Breast epithelium (tissue), 4 donors: ENCODE data around the gene CETP. TPM values are rescaled to one million over a fixed set of nuclear protein-coding genes. Genes with fewer than 3 reads are reported as not detected.
"Not testable (repeated sequence)": the region's sequence is repeated elsewhere in the genome, so short reads cannot be mapped to it uniquely, and the experiment has no call there.

Source experiments
- DNase-seq, 2 donors: peaks; one replicate each; pipeline ENCODE4 v3.0.0-alpha.2; 2019; ENCODE audit warnings: low spot score in 2 of 2
- H3K27ac ChIP-seq, 2 donors: fragments of 200-600 bp; sonication (generic) in 1 of 2; one replicate each; pipeline ENCODE4 v1.5.1; 2016 to 2019; ENCODE audit warnings: mild to moderate bottlenecking in 1 of 2
- H3K27me3 ChIP-seq, 2 donors: fragments of 200-600 bp; sonication (generic) in 1 of 2; one replicate each; pipeline versions ENCODE4 v1.5.1 to v1.6.0; 2017 to 2019; ENCODE audit warnings: control low read depth in 1 of 2, mild to moderate bottlenecking in 1 of 2
- H3K36me3 ChIP-seq: fragments of 200-600 bp; one replicate; pipeline ENCODE4 v1.5.1; 2019
- H3K4me1 ChIP-seq, 2 donors: fragments of 200-600 bp; sonication (generic); one replicate each; pipeline ENCODE4 v1.5.1; 2016 to 2019; ENCODE audit warnings: control low read depth in 1 of 2
- H3K4me3 ChIP-seq, 3 donors: fragments of 200-600 bp; sonication (generic); 1 replicate in 2 of 3; 2 replicates in 1 of 3; pipeline ENCODE4 v1.5.1; 2016 to 2019; ENCODE audit warnings: mild to moderate bottlenecking in 3 of 3, moderate library complexity in 2 of 3
- H3K9me3 ChIP-seq, 2 donors: fragments of 200-600 bp; sonication (generic) in 1 of 2; one replicate each; pipeline ENCODE4 v1.5.1; 2016 to 2019; ENCODE audit warnings: control low read depth in 1 of 2
- CTCF ChIP-seq, 3 donors: fragments of 450-650 bp; IDR thresholded peaks; one replicate each; pipeline ENCODE4 v1.5.1; 2016 to 2017; ENCODE audit warnings: antibody characterized with exemption in 3 of 3, mild to moderate bottlenecking in 3 of 3, moderate library complexity in 3 of 3
- POLR2A ChIP-seq: fragments of 450-650 bp; IDR thresholded peaks from one replicate; pipeline ENCODE4 v1.6.1; 2016; ENCODE audit warnings: antibody characterized with exemption, mild to moderate bottlenecking, moderate library complexity
- POLR2AphosphoS5 ChIP-seq, 3 donors: sonication (generic); formaldehyde crosslinking; IDR thresholded peaks; one replicate each; pipeline ENCODE4 v1.6.1; 2017; ENCODE audit warnings: antibody characterized with exemption in 3 of 3
- intact Hi-C: fragments of 100-400 bp; cut with DNase I; formaldehyde crosslinking; loops from one replicate; pipeline ENCODE4 v1.15.1; 2023; ENCODE audit warnings: low total_unique reads
- total RNA-seq, 3 donors: library from RNA; depleted of rRNA; stranded (reverse); fragments of >200 nt; gene quantifications; one replicate each; pipeline ENCODE4 v1.1.0, GENCODE V29; 2016

CETP gene
- total RNA-seq, 3 donors from 2014 or later: 0.44 to 0.80 (median 0.66) TPM

- Histone ChIP-seq H3K36me3 (no peaks in the 10 kb centered on the region), H3K27me3 (no peaks in the 10 kb centered on the region), H3K9me3 (no peaks in the 10 kb centered on the region), H3K4me1 (no peaks in the 10 kb centered on the region), H3K27ac (no peak overlapping the region), H3K4me3 (no peak overlapping the region)
- intact Hi-C loops: no loop called here
- no peak for DNase-seq
- TF ChIP-seq CTCF (IDR thresholded peaks at IDR 0.05): no peak
- TF ChIP-seq POLR2A: no peak
- no peak for TF ChIP-seq POLR2AphosphoS5 (IDR thresholded peaks at IDR 0.05)
Measured at GRCh38 chr16:56972403-56973293, 10.9 kb downstream of the CETP start.

- H3K27ac ChIP-seq: no peak overlapping the region
- intact Hi-C loops: no loop called here
- no peaks in the 10 kb centered on the region for H3K9me3 ChIP-seq
- H3K4me3 ChIP-seq: no peak overlapping the region
- no peaks in the 10 kb centered on the region for H3K27me3 ChIP-seq
- no peak for DNase-seq
- no peaks in the 10 kb centered on the region for H3K4me1 ChIP-seq
- no peaks in the 10 kb centered on the region for H3K36me3 ChIP-seq
- TF ChIP-seq POLR2AphosphoS5 (IDR thresholded peaks at IDR 0.05) (no peak), CTCF (IDR thresholded peaks at IDR 0.05) (no peak), POLR2A (no peak)
Measured at GRCh38 chr16:56973294-56973689, 11.5 kb downstream of the CETP start.

- H3K27ac ChIP-seq, H3K36me3 ChIP-seq, intact Hi-C loops, H3K4me1 ChIP-seq, DNase-seq, H3K9me3 ChIP-seq, H3K4me3 ChIP-seq, H3K27me3 ChIP-seq: not testable (repeated sequence)
Measured at GRCh38 chr16:56973899-56974298, 12.1 kb downstream of the CETP start.

- Histone ChIP-seq H3K36me3 (no peaks in the 10 kb centered on the region), H3K27ac (no peak overlapping the region), H3K9me3 (no peaks in the 10 kb centered on the region), H3K4me1 (no peaks in the 10 kb centered on the region), H3K4me3 (no peak overlapping the region), H3K27me3 (no peaks in the 10 kb centered on the region)
- TF ChIP-seq POLR2AphosphoS5 (IDR thresholded peaks at IDR 0.05) (no peak), POLR2A (no peak), CTCF (IDR thresholded peaks at IDR 0.05) (no peak)
- intact Hi-C loops: no loop called here
- DNase-seq: no peak
Measured at GRCh38 chr16:56974549-56975300, 13.0 kb downstream of the CETP start.

- TF ChIP-seq POLR2AphosphoS5 (IDR thresholded peaks at IDR 0.05) (no peak), CTCF (IDR thresholded peaks at IDR 0.05) (no peak), POLR2A (no peak)
- H3K4me1 ChIP-seq: no peaks in the 10 kb centered on the region
- no peak overlapping the region for H3K4me3 ChIP-seq
- no peaks in the 10 kb centered on the region for H3K36me3 ChIP-seq
- H3K9me3 ChIP-seq: no peaks in the 10 kb centered on the region
- DNase-seq: no peak
- H3K27me3 ChIP-seq: no peaks in the 10 kb centered on the region
- intact Hi-C loops: no loop called here
- H3K27ac ChIP-seq: no peak overlapping the region
Measured at GRCh38 chr16:56975714-56976113, 14.0 kb downstream of the CETP start.
